Measurements from ENCODE around the gene SLC25A21.

DNA sequence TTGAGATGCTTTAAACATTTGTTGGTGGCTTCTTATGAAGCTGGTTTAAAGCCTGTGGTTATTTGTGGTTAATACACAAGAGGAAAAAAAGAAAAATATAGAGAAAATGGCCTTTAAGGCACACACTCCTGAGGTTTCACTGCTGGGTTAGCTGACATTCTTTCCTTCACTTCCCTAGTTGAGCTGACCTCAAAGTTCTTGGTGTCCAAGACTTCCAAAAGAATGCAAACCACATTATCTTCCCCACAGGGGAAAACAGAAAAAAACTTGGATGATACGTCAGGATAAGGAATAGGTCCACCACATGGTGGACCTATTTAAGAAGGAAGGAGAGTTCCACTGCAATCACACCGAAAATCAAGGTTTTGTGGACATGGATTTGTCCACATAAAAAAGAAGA, 94.3 kb downstream of the SLC25A21 start:
- TF ChIP-seq POLR2A (IDR thresholded peaks at IDR 0.05) (no peak), EP300 (IDR thresholded peaks at IDR 0.05) (no peak)
- TF ChIP-seq, protein P1, sequence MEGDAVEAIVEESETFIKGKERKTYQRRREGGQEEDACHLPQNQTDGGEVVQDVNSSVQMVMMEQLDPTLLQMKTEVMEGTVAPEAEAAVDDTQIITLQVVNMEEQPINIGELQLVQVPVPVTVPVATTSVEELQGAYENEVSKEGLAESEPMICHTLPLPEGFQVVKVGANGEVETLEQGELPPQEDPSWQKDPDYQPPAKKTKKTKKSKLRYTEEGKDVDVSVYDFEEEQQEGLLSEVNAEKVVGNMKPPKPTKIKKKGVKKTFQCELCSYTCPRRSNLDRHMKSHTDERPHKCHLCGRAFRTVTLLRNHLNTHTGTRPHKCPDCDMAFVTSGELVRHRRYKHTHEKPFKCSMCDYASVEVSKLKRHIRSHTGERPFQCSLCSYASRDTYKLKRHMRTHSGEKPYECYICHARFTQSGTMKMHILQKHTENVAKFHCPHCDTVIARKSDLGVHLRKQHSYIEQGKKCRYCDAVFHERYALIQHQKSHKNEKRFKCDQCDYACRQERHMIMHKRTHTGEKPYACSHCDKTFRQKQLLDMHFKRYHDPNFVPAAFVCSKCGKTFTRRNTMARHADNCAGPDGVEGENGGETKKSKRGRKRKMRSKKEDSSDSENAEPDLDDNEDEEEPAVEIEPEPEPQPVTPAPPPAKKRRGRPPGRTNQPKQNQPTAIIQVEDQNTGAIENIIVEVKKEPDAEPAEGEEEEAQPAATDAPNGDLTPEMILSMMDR (IDR thresholded peaks at IDR 0.05), result no peak

Measured in stomach (tissue), 4 donors.